ENCODE results near the gene SPTBN1. TPM values are rescaled to one million over a fixed set of nuclear protein-coding genes. Genes with fewer than 3 reads are reported as not detected.

Gene SPTBN1
- total and polyA plus RNA-seq, 9 donors, result 108 to 314 (median 232) TPM

- Histone ChIP-seq H3K4me3 (no peak overlapping the region), H3K4me1 (ENCODE audit: insufficient read depth) (peaks cover 4% of the 10 kb centered on the region), H3K27me3 (no peaks in the 10 kb centered on the region), H3K36me3 (no peaks in the 10 kb centered on the region), H3K27ac (no peak overlapping the region), H3K9me3 (no peaks in the 10 kb centered on the region)
- intact Hi-C loops (cut with DNase I), result no loop called here
- no peak for TF ChIP-seq EP300 (IDR thresholded peaks at IDR 0.05)
- no peak for TF ChIP-seq POLR2A (IDR thresholded peaks at IDR 0.05)
- TF ChIP-seq CTCF (IDR thresholded peaks at IDR 0.05), result no peak
- 87 to 89% (median 89%) methylated on average over 4 of the region's 4 CpGs for WGBS, 3 donors
- DNase-seq, result no peak
Measured at GRCh38 chr2:54523324-54523959, 67.3 kb downstream of the SPTBN1 start.

DNA sequence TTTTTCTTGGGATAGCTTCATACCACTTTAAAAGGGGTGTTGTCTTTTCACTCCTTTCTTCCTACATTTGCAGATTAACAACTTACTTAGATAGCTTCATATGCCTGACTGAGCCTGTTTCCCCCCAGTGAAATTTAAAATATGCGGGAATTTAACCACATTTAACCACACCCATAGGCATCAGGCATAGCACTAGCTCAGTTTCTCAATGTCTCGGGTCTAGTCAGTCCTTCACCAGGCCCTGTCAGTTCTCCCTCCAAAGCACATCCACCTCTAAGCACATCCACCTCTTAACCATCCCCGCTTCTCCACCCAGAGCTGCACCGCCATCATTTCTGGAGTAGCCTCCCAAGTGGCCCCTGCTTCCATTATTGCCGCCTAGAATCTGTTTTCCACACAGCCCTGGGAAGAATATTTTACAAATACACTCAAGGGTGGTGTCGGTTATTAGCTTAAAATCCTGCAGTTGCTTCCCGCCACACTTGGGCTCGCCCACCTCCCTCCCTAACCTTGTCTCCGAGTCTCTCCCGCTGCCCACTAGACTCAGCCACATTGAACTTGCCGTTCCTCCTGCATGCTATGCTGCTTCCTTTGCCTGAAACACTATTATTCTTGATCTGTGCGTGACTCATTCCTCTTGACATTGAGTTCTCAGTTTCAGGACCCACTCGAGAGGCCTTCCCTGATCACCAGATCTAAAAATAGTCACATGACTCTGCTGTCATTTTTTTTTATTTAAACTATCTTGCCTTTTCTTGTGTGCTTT is 68.3 kb downstream of the SPTBN1 start:
- Histone ChIP-seq H3K4me1 (ENCODE audit: insufficient read depth) (peaks cover 4% of the 10 kb centered on the region), H3K36me3 (no peaks in the 10 kb centered on the region), H3K4me3 (no peak overlapping the region), H3K9me3 (no peaks in the 10 kb centered on the region), H3K27me3 (no peaks in the 10 kb centered on the region), H3K27ac (no peak overlapping the region)
- DNase-seq, result no peak
- TF ChIP-seq CTCF (IDR thresholded peaks at IDR 0.05), result no peak
- TF ChIP-seq EP300 (IDR thresholded peaks at IDR 0.05), result no peak
- TF ChIP-seq POLR2A (IDR thresholded peaks at IDR 0.05), result no peak
- WGBS, 3 donors, result 79 to 84% (median 80%) methylated on average over 13 of the region's 13 CpGs
- intact Hi-C loops (cut with DNase I), result no loop called here

- intact Hi-C loops (cut with DNase I), result no loop called here
- Histone ChIP-seq H3K4me3 (no peak overlapping the region), H3K36me3 (no peaks in the 10 kb centered on the region), H3K9me3 (no peaks in the 10 kb centered on the region), H3K27ac (no peak overlapping the region), H3K27me3 (no peaks in the 10 kb centered on the region), H3K4me1 (ENCODE audit: insufficient read depth) (peaks cover 4% of the 10 kb centered on the region)
- no peak for TF ChIP-seq POLR2A (IDR thresholded peaks at IDR 0.05)
- no peak for DNase-seq
- 96 to 97% (median 96%) methylated on average over 9 of the region's 9 CpGs for WGBS, 3 donors
Measured at GRCh38 chr2:54525321-54525720, 69.2 kb downstream of the SPTBN1 start.

DNA sequence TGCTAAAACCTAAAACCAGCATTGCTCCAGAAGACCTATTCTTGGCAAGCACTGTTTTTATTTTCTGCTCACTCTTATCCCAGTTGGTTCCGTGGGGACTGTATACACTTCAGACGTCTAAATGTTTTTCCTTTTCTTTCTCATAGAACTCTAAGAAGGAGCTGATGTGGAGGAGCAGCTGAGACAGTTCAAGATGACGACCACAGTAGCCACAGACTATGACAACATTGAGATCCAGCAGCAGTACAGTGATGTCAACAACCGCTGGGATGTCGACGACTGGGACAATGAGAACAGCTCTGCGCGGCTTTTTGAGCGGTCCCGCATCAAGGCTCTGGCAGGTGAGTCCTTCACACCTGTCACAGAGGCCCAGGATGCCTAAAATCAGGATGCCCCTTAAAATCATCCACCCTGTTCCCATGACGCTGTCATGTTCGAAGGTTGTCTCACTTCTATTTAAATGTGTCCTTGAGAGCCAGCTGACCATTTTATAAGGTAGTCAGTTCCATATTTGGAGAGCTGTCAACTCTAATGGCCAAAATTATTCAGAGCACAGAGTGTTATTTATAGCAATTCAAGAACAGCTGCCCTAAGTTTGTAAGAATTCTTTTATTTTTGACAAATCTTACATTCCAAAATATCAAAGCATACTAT is 70.2 kb downstream of the SPTBN1 start:
- 72 to 82% (median 72%) methylated on average over 12 of the region's 12 CpGs for WGBS, 3 donors
- Histone ChIP-seq H3K9me3 (no peaks in the 10 kb centered on the region), H3K27me3 (no peaks in the 10 kb centered on the region), H3K36me3 (no peaks in the 10 kb centered on the region), H3K4me3 (no peak overlapping the region), H3K4me1 (ENCODE audit: insufficient read depth) (peaks cover 4% of the 10 kb centered on the region), H3K27ac (no peak overlapping the region)
- TF ChIP-seq CTCF (IDR thresholded peaks at IDR 0.05) (no peak), POLR2A (IDR thresholded peaks at IDR 0.05) (no peak), EP300 (IDR thresholded peaks at IDR 0.05) (no peak)
- intact Hi-C loops (cut with DNase I), result no loop called here
- no peak for DNase-seq

All from ovary (tissue), 9 donors.